NCI-H187 (cell line): Measurements from ENCODE around the gene TRIM66.
"Not testable (repeated sequence)": the region's sequence is repeated elsewhere in the genome, so short reads cannot be mapped to it uniquely, and the experiment has no call there.

ENCODE experiments used
- DNase-seq, 2 experiments: peaks; one replicate each; lab custom pipeline; 2025; lab: John Stamatoyannopoulos, UW

TRIM66 gene

GRCh38 chr11:8690374-8691342 is 8.2 kb upstream of the TRIM66 start:
- DNase-seq = no peak

- DNase-seq = no peak
Observed at GRCh38 chr11:8689726-8690255, 7.3 kb upstream of the TRIM66 start.

DNA sequence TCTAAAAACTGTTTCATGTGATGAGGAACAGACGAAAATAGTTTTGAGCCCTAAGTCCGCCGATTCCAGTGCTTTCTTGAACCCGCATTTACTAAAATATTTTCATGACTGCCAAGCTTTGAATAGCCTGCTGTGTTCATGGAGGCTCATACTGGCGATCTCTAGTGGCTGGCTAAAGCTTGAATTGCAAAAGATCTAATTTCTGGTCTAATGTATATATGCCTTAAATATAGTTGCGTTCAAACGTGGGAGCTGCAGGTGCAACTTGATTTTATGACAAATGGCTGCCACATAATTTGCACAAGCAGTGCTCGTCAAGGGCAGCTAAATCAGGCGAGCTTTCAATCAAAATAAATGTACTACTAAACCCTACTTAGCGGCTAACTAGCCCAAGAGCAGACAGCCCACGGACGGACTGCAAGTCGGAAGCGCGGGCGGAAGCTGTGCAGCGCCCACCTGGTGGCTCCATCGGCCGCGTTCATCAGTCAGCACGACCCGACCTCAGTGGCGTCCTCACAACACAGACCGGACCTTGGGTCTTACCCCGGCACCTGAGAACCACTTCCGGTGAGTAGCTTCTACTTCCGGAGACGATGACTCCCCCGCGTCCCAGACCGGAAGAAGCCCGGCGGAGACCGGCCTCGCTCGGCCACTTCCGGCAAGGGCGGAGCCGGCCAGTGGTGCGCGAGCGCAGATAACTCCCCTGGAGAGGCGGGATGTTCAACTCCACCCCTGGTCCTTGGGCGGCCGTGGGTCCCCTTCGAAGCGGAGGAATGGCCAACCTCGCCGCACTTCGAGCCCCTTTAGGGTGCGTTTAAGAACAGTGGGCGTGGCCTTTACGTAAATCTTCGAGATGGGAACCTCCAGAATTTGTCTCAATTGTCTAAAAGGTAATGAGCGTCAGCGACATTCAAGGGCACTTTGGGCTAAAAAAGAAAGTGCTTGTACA is 6.2 kb upstream of the TRIM66 start:
- peak; percentile 93 to 99 for DNase-seq

DNA sequence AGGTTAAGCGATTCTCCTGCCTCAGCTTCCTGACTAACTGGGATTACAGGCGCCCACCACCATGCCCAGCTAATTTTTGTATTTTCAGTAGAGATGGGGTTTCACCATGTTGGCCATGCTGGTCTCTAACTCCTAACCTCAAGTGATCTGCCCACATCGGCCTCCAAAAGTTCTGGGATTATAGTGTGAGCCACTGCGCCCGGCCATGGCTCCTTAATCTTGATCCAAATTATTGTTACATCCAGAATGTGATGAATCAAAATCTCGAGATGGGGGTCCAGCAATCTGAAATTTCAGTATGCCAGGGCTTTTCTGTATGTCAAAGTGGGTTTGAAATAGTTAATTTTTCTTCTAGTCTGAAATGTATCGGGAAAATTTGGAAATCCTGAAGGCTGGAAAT is 3.9 kb upstream of the TRIM66 start:
- DNase-seq = no peak

DNA sequence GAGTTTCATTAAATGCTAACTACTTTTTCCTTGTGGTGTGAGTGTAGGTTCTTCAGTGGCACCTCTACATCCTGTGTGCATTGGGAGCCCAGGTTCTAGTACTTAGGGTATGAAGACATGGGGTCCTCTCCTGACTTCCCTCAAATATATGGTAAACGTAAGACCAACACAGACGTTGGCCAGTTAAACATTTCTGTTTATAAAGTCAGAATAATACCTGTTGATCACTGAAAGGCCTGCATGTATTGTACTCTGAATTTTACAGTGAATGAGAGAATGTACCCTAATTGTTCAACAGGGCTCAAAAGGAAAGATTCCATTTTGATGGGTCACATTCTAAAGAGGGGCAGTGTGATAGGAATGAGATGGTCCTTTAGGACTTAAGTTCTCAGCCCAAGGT is 3.4 kb upstream of the TRIM66 start:
- no peak for DNase-seq

GRCh38 chr11:8685306-8685705 is 2.8 kb upstream of the TRIM66 start:
- DNase-seq = no peak

DNA sequence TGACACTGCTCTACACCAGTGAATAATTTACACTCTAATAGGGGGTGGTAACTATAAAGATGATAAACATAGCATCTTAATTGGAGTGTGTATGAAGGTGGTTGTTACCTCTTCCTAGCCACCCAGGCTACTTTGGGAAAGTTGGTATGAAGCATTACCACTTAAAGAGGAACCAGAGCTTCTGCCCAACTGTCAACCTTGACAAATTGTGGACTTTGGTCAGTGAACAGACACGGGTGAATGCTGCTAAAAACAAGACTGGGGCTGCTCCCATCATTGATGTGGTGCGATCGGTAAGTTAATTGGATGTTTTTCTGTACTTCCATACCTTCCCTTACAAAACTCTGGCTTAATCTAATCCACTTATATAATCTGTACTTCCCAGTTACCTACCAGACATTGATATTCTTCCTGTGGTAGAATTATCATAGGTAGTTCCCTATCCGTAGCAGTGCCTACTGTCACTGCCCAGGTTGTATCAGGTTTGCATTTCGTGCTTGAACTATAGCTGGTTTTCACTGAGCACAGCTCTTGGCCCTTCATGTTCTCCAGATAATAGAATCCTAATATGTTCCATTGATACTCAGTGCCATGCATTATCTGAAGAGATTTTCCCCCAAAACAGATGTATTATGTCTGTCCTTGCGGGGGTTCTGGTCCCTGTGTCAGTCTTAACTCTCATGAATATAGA is 2.3 kb upstream of the TRIM66 start:
- no peak for DNase-seq

DNA sequence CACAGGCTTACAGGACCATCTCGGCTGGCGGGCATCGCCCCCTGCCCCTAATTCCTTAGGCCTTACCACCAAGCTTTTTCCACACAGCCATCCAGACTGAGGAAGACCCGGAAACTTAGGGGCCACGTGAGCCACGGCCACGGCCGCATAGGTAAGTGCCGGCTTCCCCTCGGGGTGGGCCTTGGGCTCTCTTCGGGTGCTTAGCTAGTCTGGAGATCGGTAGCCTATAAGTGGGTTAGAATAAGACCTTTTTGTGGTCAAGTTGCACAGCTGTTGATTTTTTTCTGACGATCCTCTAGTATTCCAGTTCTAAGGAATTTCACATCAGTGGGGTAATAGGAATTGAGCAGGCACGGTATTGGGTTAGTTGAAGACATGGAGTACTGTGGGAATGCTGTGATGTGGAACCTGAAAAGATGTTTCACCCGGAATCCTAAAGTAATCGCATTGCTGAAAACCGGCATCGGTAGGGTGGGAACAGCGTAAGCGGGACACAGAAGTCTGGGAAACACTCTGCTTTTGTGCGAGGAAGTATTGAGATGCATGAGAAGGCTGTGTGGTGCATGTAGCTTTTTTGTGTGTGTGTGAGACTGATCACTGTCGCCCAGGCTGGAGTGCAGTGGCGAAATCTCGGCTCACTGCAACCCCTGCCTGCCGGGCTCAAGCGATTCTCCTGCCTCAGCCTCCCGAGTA is 796 bp upstream of the TRIM66 start:
- DNase-seq = no peak

- no peak for DNase-seq
Observed at GRCh38 chr11:8681837-8682302, 595 bp downstream of the TRIM66 start.

- DNase-seq = no peak
Observed at GRCh38 chr11:8679006-8679405, 3.5 kb downstream of the TRIM66 start.

DNA sequence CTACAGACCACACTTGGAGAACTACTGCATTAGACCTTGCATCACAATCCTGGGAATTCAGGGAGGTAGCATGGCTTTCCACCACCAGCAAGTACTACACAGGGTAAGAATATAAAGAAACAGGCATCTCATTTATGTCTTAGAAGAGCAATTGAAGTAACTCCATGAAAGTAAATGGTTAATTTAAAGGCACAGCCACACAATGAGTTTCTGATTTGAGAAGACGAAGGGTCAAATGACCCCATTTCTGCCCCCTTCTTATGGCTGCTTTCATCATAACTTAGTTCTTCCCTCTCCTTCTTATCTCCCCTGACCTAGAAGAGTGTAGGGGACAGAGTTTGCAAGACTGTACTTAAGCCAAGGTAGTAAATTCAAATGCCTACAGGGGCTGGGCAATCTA is 6.0 kb downstream of the TRIM66 start:
- DNase-seq = no peak

GRCh38 chr11:8674859-8675258 is 7.6 kb downstream of the TRIM66 start:
- DNase-seq = no peak

DNA sequence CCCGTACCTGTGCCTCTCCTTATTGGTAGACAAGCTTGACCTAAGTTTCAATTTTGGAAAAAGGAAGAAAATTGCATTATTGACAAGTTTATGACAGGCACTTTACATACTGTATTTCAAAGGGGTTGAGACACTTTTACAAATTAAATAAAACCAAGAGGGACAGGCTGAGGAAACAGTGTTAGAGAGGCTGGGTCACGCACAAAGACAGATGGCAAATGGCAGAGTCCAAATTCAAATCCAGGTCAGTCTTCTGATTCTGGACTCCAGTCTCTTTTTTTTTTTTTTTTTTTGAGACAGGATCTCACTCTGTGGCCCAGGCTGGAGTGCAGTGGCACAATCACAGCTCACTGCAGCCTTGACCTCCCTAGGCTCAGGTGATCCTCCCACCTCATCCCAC is 10.1 kb downstream of the TRIM66 start:
- no peak for DNase-seq

DNA sequence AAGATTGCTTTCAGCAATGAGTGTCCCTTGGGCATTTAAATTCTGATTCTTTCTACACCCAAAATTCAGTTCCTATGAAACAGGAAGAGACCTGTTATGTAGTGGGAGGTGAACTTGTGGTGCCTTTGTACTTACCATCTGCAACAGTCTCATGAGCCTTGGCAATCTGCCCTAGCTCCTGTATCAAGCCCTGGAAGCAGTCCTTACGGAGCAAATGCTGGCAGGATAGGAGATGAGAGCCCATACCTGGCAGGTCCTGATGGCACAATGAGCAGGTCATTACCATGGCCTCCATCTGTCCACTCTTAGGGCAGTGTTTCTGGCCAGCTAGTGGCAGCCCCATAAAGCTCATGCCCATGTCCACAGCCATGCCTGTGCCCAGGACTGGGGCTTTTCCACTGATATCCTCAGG is 10.8 kb downstream of the TRIM66 start:
- no peak for DNase-seq

- DNase-seq = no peak
Observed at GRCh38 chr11:8671193-8671612, 11.3 kb downstream of the TRIM66 start.

DNA sequence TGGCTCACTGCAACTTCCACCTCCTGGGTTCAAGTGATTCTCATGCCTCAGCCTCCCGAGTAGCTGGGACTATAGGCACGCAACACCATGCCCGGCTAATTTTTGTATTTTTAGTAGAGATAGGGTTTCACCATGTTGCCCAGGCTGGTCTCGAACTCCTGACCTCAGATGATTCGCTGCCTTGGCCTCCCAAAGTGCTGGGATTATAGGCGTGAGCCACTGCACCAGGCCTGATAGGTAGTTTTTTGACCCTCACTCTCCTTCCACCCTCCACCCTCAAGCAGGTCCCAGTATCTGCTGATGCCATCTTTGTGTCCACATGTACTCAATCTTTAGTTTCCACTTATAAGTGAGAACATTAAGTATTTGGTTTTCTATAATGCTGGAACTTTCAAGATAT is 12.4 kb downstream of the TRIM66 start:
- DNase-seq = not testable (repeated sequence)

- no peak for DNase-seq
Observed at GRCh38 chr11:8665222-8665621, 17.2 kb downstream of the TRIM66 start.

DNA sequence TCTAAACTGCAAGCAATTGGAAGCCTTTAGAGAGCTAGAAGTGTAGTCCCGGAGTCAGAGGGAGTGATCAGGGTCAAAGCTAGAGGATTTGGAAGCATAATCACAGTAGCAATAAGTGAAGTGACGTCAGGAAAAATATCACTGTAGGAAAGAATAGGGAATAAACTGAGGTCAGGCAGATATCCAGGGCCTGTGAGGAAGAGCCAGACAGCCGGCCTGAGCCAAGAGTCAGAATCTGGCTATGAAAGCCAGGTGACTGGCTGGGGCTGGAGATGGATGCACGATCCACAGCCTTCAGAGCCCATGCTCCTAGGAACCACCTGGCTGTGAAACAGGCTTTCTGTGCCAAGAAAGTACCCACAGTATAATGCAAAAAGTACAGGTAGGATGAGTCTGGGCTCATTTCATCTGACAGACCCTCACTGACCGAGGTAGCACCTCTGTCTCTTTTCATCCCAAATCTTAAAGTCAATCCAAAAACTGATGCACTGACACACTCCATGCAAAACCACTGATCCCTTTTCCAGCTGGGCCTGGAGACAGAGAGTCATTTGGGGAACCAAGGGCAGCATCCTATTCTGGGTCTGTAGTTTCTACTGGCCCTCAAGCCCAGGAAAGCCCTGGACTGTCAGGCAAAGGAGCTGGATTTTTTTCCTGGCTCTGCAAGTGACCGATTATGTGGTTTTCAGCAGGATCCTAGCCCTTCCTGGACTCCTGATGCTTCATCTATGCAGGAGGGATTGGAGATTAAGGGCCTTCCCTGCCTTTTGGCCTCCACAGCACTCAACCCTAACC is 21.3 kb downstream of the TRIM66 start:
- DNase-seq = no peak

- DNase-seq = no peak
Observed at GRCh38 chr11:8658321-8659057, 24.0 kb downstream of the TRIM66 start.

GRCh38 chr11:8656291-8656690 is 26.2 kb downstream of the TRIM66 start:
- DNase-seq = no peak
